SK-N-SH treated with all-trans-retinoic acid at 6 μM for 48 hours (cell line): ENCODE results near the gene TOMM34.

Experiments used
- GLIS3 ChIP-seq: fragments of 250-450 bp; sonication (Bioruptor Pico); IDR thresholded peaks from 2 replicates; pipeline ENCODE4 v1.5.0; 2020; ENCODE audit warnings: mild to moderate bottlenecking, moderate library complexity
- RARB ChIP-seq: fragments of 250-450 bp; sonication (Bioruptor Pico); IDR thresholded peaks from 2 replicates; pipeline ENCODE4 v1.8.0; 2021; ENCODE audit warnings: mild to moderate bottlenecking, moderate library complexity
- ZNF565 ChIP-seq: fragments of 450-650 bp; formaldehyde crosslinking; conservative IDR thresholded peaks from 2 replicates; pipeline ENCODE4 v1.5.0; 2020; ENCODE audit warnings: low read depth, mild to moderate bottlenecking, moderate library complexity
- TF ChIP-seq, protein P1 (sequence below): fragments of 250-450 bp; sonication (Bioruptor Pico); IDR thresholded peaks from 2 replicates; pipeline ENCODE4 v1.8.0; 2020; ENCODE audit warnings: mild to moderate bottlenecking, moderate library complexity, borderline replicate concordance
- TF ChIP-seq, protein P2 (sequence below): fragments of 250-450 bp; sonication (Bioruptor Pico); IDR thresholded peaks from 2 replicates; pipeline ENCODE4 v1.5.1; 2020; ENCODE audit warnings: low read depth, mild to moderate bottlenecking, moderate library complexity

- TF ChIP-seq, protein P1, sequence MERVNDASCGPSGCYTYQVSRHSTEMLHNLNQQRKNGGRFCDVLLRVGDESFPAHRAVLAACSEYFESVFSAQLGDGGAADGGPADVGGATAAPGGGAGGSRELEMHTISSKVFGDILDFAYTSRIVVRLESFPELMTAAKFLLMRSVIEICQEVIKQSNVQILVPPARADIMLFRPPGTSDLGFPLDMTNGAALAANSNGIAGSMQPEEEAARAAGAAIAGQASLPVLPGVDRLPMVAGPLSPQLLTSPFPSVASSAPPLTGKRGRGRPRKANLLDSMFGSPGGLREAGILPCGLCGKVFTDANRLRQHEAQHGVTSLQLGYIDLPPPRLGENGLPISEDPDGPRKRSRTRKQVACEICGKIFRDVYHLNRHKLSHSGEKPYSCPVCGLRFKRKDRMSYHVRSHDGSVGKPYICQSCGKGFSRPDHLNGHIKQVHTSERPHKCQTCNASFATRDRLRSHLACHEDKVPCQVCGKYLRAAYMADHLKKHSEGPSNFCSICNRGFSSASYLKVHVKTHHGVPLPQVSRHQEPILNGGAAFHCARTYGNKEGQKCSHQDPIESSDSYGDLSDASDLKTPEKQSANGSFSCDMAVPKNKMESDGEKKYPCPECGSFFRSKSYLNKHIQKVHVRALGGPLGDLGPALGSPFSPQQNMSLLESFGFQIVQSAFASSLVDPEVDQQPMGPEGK (CRISPR knock-in tag) = no peak
- no peak for TF ChIP-seq RARB (CRISPR knock-in tag)
- TF ChIP-seq GLIS3 (CRISPR knock-in tag) = no peak
- TF ChIP-seq, protein P2, sequence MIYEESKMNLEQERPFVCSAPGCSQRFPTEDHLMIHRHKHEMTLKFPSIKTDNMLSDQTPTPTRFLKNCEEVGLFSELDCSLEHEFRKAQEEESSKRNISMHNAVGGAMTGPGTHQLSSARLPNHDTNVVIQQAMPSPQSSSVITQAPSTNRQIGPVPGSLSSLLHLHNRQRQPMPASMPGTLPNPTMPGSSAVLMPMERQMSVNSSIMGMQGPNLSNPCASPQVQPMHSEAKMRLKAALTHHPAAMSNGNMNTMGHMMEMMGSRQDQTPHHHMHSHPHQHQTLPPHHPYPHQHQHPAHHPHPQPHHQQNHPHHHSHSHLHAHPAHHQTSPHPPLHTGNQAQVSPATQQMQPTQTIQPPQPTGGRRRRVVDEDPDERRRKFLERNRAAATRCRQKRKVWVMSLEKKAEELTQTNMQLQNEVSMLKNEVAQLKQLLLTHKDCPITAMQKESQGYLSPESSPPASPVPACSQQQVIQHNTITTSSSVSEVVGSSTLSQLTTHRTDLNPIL = no peak
- no peak for TF ChIP-seq ZNF565 (CRISPR knock-in tag)
Measured at GRCh38 chr20:44945261-44945660, 14.9 kb downstream of the TOMM34 start.
